Colonic mucosa (tissue), 4 donors: ENCODE data around the gene HSPB7. TPM values are rescaled to one million over a fixed set of nuclear protein-coding genes. Genes with fewer than 3 reads are reported as not detected.
A peak's percentile ranks its signal among the peaks of the same experiment; 100 is the strongest.

Experiments used
- DNase-seq: peaks from one replicate; pipeline ENCODE4 v3.0.0-alpha.2; 2020
- H3K27ac ChIP-seq: fragments of 200-600 bp; one replicate; pipeline ENCODE4 v1.8.0; 2021
- H3K27me3 ChIP-seq: fragments of 200-600 bp; one replicate; pipeline ENCODE4 v1.8.0; 2021
- H3K36me3 ChIP-seq: fragments of 200-600 bp; one replicate; pipeline ENCODE4 v1.8.0; 2021
- H3K4me1 ChIP-seq: fragments of 200-600 bp; one replicate; pipeline ENCODE4 v1.8.0; 2021; ENCODE audit warnings: mild to moderate bottlenecking
- H3K4me3 ChIP-seq: fragments of 200-600 bp; one replicate; pipeline ENCODE4 v1.8.0; 2021
- H3K9ac ChIP-seq, 2 donors: one replicate each; pipeline ENCODE4 v1.7.0; 2013; ENCODE audit warnings: control low read depth in 2 of 2, low read depth in 2 of 2, low read length in 2 of 2
- H3K9me3 ChIP-seq: fragments of 200-600 bp; one replicate; pipeline ENCODE4 v1.8.0; 2021
- intact Hi-C: fragments of 100-400 bp; cut with DNase I; formaldehyde crosslinking; loops from one replicate; pipeline ENCODE4 v1.14.1; 2022
- total RNA-seq, 2 donors: library from RNA; stranded (reverse); fragmentation: NEBNext Ultra II Directional in 1 of 2; extraction: Animal tissue kit (Norgen Biotek cat#: 25700) in 1 of 2; gene quantifications; one replicate each; pipeline ENCODE4 v1.2.1, GENCODE V29; 2021
- TF ChIP-seq, protein P1 (sequence below): fragments of 200-600 bp; IDR thresholded peaks from one replicate; pipeline ENCODE4 v1.8.0; 2022; ENCODE audit warnings: antibody characterized with exemption, mild to moderate bottlenecking
- donor health status: healthy.
- donor health status: DM: no; HTN: no; CAD: no.
- donor health status: DM: no; HTN: no; CAD: no.

Gene HSPB7
- total RNA-seq, 2 donors from 2014 or later = 1.1 to 12.7 TPM

DNA sequence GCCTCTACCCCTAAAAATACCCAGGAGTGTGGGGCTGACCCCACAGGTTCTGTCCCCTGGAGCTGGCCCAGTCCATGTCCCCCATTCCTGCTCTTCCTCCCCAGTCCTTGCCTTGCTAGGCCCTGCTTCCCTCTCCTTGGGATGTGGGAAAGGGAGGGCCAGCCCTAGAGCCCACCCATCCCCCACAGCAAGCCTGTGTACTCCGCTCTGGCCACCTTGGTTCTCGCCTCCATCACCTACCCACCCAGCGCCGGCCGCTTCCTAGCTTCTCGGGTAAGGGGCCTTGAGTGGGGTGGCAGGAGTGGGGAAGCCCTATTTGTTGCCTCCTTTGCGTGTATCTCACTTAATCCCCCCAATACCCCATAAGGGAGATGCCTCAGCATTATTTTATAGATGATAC, 32.5 kb upstream of the HSPB7 start:
- Histone ChIP-seq H3K9me3 (no peaks in the 10 kb centered on the region), H3K27me3 (no peaks in the 10 kb centered on the region), H3K4me3 (no peak overlapping the region), H3K9ac (no peak overlapping the region), H3K36me3 (no peaks in the 10 kb centered on the region), H3K4me1 (no peaks in the 10 kb centered on the region), H3K27ac (no peak overlapping the region)
- TF ChIP-seq, protein P1, sequence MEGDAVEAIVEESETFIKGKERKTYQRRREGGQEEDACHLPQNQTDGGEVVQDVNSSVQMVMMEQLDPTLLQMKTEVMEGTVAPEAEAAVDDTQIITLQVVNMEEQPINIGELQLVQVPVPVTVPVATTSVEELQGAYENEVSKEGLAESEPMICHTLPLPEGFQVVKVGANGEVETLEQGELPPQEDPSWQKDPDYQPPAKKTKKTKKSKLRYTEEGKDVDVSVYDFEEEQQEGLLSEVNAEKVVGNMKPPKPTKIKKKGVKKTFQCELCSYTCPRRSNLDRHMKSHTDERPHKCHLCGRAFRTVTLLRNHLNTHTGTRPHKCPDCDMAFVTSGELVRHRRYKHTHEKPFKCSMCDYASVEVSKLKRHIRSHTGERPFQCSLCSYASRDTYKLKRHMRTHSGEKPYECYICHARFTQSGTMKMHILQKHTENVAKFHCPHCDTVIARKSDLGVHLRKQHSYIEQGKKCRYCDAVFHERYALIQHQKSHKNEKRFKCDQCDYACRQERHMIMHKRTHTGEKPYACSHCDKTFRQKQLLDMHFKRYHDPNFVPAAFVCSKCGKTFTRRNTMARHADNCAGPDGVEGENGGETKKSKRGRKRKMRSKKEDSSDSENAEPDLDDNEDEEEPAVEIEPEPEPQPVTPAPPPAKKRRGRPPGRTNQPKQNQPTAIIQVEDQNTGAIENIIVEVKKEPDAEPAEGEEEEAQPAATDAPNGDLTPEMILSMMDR = no peak
- intact Hi-C loops = no loop called here
- no peak for DNase-seq

DNA sequence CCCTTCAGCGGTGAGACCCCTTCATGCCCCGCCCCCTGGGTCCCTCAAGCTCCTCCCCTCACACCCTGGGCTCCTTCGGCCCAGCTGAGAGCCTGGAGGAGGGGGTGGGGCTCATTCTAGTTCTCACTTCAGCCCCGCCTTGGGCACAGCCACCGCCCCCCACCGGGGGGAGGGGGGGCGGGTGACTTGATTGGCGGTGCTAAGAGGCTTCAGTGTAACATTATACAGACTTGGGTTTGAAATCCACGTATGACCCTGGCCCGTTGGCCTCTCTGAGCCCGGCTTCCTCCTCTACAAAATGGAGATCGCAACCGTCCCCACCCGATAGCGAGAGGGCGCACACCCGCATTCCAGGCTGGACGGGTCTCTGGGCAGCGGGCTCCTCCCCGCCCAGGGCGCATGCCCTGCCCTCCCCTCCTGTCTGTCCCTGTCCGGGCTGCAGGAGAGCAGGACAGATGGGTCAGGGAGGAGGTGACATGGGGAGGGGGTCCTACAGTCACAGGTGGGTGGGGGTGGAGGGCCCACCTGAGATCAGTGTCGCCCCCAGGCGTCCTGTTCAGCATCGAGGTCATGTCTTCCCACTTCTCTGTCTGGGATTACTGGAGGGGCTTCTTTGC, 30.8 kb upstream of the HSPB7 start:
- TF ChIP-seq, protein P1 = no peak
- no peaks in the 10 kb centered on the region for H3K36me3 ChIP-seq
- H3K9ac ChIP-seq = peak overlapping the region in 1 of 2 donors; percentile 46
- peak overlapping the region; percentile 30 for H3K4me3 ChIP-seq
- no peaks in the 10 kb centered on the region for H3K4me1 ChIP-seq
- H3K27ac ChIP-seq = no peak overlapping the region
- peak; percentile 43 for DNase-seq
- no peaks in the 10 kb centered on the region for H3K27me3 ChIP-seq
- intact Hi-C loops = no loop called here
- no peaks in the 10 kb centered on the region for H3K9me3 ChIP-seq

- H3K9ac ChIP-seq = no peak overlapping the region
- intact Hi-C loops = no loop called here
- H3K4me3 ChIP-seq = no peak overlapping the region
Observed at GRCh38 chr1:16047791-16048475, 30.1 kb upstream of the HSPB7 start.

DNA sequence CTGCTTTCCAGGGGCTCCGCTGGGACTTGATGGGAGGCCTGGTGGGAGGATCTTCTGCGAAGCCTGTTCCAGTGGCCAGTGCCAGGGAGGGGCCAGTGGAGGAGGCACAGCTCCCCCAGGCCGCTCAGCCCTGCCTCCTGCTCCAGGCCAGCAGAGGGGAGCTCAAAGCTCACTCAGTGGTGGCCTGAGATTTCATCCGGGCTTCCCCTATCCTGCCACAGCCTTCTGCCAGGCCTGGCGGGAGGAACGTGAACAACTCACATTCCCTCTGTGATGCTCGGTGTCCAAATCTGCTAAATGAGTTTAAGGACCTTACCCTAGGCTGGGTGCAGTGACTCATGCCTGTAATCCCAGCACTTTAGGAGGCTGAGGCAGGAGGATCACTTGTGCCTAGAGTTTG, 29.0 kb upstream of the HSPB7 start:
- DNase-seq = no peak
- intact Hi-C loops = no loop called here

More at GRCh38 chr1:16047791-16048475, 30.1 kb upstream of the HSPB7 start:
- Histone ChIP-seq H3K4me1 (no peaks in the 10 kb centered on the region), H3K27ac (no peak overlapping the region), H3K9me3 (no peaks in the 10 kb centered on the region), H3K36me3 (no peaks in the 10 kb centered on the region), H3K27me3 (no peaks in the 10 kb centered on the region)
- no peak for DNase-seq
- TF ChIP-seq, protein P1 = no peak

GRCh38 chr1:16043950-16044349, 26.1 kb upstream of the HSPB7 start:
- Histone ChIP-seq H3K9me3 (no peaks in the 10 kb centered on the region), H3K27ac (no peak overlapping the region), H3K4me1 (no peaks in the 10 kb centered on the region), H3K27me3 (no peaks in the 10 kb centered on the region), H3K36me3 (no peaks in the 10 kb centered on the region), H3K4me3 (no peak overlapping the region), H3K9ac (no peak overlapping the region)
- intact Hi-C loops = no loop called here
- DNase-seq = no peak
- TF ChIP-seq, protein P1 = no peak

More for the DNA sequence above, 29.0 kb upstream of the HSPB7 start:
- Histone ChIP-seq H3K27me3 (no peaks in the 10 kb centered on the region), H3K4me1 (no peaks in the 10 kb centered on the region), H3K36me3 (no peaks in the 10 kb centered on the region), H3K9me3 (no peaks in the 10 kb centered on the region), H3K9ac (no peak overlapping the region), H3K4me3 (no peak overlapping the region), H3K27ac (no peak overlapping the region)
- TF ChIP-seq, protein P1 = no peak
